Activated CD4-positive, alpha-beta T cell treated with anti-CD3 and anti-CD28 coated beads, Interleukin-10, Interleukin-2, amounts not matched to agents 100 ng/mL and 50 ng/mL, durations not matched to agents 16 hours and 8 hours (primary cell): ENCODE measurements around the gene AURKB.
"Not testable (repeated sequence)": the region's sequence is repeated elsewhere in the genome, so short reads cannot be mapped to it uniquely, and the experiment has no call there.

ENCODE experiments used
- DNase-seq: peaks from one replicate; pipeline ENCODE4 v3.0.0-alpha.2; 2020

The AURKB gene

DNA sequence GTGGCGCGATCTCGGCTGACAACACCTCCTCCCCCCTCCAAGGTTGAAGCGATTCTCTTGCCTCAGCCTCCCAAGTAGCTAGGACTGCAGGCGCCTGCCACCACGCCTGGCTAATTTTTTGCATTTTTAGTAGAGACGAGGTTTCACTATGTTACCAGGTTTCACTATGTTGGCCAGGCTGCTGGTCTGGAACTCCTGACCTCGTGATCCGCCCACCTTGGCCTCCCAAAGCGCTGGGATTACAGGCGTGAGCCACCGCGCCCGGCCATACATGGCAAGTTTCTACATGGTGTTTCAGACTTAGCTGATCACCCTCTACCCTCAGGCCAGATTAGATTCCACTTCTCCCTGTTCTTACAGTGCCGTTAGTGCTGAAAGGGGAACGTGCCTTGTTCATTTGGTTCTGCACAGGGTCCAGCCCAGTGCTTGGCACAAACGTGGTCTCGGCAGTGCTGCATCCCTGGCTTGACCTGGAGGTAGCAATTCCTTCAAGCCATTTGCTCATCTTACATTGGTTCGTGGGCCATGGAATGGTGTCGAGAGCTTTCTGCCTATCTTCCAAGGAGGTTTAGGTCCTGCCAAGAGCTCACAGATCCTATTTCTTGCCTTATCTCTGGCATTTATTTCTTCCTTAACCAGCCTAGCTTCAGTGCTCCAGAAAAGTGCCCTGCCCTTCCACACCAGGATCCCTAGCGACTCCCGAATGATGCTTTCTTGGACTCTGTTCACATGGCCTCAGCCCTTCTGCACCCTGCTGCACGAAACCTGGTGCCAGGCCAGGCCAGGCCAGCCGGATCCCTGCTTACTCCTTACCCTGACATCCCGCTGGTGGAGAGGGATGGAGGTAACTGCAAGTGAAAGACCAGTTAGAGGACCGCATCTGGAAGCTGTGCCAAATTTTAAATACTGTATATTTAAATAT, 14.8 kb upstream of the AURKB start:
- no peak for DNase-seq

DNA sequence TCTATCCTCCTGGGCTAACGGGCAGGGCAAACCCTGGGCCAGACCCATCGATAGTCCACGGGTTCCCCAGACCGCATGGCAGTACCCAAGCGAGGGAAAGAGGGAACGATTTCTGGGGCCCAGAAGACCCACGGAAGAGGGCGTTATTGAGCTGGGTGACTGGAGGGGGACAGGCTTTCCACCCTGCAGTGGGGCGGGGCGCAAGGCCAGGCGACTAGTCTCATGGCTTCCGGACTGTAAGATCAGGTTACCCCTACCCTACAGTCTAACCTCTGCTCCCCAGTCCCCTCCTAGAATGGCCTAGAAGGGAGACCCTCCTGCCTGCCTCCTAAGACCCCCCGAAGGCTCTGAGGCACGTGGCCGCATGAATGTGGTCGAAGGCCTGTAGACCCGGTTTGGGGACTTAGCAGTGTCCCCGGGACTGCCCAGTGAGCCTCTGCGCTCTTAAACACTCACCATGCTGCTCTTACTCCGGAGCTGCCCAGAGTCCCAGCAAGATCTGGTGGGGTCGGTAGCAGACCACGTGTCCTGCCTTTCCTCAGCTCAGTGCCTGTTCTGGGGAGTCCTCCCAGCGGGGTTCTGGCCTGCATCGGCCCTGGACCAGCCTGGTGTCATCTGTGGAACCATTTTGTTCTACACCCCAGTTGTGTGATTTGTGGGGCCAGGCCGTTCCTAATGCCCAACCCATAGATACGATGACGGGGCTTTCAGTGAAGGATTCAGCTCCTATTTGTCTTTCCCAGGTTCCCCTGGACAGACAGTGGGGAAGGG, 13.2 kb upstream of the AURKB start:
- peak; percentile 73 for DNase-seq

DNA sequence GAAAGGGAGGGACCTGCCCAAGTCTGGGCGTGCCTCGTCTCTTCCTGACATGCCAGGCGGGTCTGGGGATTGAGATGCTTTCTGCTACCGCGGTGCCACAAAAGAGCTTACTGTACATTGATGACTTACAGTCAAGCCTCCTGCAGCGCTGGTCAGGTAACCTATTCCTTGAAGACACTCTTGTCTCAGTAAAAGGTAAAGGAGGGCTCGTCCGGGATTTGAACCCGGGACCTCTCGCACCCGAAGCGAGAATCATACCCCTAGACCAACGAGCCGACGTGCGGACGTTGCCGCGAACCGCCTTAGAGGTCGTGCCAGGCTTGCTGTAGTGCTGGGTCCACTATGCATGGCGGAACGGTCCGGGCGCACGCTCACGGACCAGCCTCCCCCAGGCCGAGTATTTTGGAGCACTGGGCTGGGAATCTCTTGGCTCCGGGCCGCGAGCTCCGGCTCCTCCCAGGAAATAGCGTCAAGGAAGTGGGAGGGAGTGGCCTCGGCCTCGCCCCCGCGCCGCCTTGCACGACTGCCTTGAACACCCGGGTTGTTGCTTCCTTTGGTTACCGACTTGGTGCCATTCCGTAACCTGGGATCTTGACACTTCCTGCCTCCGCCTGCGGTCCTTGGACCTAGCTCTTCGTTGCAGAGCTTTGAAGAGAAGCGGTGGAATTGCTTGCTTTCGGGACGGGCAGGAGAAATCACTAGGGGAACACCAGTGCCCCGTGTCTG, 12.4 kb upstream of the AURKB start:
- DNase-seq, result peak; percentile 95

DNA sequence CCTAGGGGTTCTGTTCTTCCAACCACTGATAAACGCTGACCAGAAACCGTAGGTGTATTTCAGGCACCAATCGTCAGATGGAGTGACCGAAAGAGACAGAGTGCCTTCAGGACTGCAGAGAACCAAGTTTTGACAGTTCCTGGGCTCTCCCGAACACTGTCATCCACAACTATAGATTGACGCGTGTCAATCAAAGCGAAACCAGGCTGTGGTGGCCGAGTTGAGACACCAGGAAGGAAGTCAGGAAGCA, 11.9 kb upstream of the AURKB start:
- DNase-seq, result no peak

DNA sequence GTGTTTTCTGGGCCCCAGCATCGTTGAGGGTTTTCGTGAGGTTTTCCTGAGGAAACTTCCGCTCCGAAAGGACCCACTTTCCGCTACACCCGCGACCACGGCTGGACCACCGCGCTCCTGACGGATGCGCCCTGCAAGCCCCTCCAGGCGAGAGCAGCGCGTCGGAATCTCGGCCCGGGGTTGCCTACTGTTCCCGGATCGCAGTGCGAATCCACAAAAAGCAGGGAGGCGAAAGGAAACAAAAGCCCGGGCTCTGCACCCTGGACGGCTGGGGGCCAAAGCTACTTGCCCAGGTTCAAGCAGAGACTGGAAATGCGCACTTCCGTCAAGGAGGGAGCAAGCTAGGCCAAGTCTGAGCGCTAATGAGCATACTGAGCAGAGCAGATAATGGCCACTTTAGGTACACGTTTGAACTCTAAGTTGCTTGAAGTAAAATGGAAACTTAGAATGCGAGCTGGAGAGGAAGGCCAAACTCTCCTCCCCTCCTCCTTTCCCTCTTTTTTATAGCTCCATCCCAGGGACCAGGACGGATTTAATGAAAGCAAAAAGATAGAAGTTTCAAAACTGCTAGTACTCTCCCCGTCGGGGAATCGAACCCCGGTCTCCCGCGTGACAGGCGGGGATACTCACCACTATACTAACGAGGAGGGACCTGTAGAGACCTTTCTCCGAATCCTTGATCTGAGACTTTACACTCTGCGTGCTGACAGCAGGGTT, 11.4 kb upstream of the AURKB start:
- peak; percentile 91 for DNase-seq

DNA sequence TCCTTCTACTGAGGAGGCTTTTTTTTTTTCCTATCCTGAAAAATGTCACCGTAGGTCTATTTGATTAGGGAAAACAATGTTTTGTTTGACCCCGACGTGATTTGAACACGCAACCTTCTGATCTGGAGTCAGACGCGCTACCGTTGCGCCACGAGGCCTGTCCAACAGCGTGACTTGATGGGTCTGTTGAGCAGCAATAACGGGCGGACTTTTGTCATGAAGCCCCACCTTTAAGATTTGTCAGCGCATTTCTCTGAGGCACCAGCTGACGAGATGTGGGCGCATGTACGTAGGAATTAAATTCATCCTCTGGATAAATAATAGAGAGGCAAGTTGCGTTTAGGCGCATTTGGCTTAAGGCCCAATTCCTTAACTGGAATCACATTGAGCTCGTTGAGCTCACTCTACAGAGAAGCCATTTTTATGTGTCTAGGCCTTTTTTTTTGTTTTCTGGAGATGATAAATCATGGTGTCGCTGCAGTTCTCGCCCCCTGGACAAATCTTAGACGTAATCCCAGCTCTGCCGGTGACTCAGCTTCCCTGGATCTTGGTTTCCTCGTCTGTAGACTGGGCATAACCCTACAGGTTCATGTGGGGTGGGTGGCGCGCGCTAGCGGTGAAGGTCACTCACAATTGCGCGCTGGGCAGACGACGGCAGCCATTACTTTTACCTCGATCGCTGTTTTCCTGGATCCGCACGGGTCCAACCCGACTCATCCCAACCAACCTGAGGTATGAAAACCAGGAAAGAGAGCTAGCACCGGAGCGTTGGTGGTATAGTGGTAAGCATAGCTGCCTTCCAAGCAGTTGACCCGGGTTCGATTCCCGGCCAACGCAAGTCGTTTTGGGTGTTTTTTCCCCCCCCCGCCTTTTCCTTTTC, 10.6 kb upstream of the AURKB start:
- peak; percentile 94 for DNase-seq

DNA sequence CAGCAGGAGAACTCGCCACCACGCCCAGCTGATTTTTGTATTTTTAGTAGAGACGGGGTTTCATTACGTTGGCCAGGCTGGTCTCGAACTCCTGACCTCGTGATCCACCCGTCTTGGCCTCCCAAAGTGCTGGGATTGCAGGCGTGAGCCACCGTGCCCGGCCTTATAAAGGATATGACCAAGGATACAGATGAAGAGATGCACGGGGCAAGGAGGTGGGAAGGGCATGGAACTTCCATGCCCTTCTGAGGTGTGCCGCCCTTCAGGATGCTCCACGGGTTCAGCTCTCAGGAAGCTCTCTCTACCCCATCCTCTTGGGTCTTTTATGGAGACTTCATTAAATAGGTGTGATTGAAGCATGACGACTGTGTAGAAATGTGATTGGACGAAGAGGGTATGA, 3.6 kb upstream of the AURKB start:
- DNase-seq, result not testable (repeated sequence)

DNA sequence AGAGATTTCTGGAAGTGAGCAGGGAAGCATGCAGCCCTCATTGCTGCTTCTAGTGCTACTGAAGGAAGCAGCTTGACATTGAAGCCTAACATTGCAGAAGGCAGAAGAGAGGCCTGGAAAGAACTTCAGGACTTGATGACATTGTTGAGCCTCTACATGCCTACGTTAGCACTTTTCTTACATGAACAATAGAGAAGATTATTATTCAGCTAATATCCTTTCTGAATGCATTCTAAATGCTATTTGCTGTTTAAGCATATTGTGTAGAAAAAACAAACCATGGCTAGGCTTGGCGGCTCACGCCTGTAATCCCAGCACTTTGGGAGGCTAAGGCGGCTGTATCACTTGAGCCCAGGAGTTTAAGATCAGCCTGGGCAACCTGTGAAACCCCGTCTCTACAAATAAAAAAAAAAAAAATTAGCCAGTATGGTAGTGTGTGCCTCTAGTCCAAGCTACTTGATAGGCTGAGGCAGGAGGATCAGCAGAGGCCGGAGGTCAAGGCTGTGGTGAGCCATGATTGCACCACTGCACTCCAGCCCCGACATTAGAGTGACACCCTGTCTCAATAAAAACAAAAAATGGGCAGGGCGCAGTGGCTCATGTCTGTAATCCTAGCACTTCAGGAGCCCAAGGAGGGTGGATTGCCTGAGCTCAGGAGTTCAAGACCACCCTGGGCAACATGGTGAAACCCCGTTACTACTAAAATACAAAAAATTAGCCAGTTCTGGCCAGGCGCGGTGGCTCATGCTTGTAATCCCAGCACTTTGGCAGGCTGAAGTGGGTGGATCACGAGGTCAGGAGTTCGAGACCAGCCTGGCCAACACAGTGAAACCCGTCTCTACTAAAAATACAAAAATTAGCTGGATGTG, 2.2 kb upstream of the AURKB start:
- DNase-seq, result no peak

DNA sequence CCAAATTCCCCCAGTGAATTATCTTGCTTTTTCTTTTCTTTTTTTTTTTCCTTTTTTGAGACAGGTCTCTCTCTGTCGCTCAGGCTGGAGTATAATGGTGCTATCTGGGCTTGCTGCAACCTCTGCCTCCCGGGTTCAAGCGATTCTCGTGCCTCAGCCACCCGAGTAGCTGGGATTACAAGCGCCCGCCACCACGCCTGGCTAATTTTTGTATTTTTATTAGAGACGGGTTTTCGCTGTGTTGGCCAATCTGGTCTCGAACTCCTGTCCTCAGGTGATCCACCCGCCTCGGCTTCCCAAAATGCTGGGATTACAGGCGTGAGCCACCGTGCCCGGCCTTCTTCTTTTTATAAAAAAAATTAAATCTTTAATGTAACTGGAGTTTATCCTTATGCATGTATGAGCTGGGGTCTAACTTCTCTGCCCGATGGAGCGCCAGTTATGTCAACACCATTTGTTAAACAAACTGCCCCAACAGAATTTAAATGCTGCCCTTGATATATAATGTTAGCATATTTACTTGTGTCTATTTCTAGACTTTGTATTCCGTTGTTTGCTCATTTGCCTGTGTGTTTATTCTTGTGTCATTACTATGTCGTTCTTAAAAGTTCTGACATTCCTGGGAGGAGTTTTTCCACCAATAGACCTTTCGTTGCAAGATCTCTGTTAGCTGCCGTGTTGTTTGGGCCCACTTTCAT, 535 bp upstream of the AURKB start:
- DNase-seq, result peak; percentile 47

DNA sequence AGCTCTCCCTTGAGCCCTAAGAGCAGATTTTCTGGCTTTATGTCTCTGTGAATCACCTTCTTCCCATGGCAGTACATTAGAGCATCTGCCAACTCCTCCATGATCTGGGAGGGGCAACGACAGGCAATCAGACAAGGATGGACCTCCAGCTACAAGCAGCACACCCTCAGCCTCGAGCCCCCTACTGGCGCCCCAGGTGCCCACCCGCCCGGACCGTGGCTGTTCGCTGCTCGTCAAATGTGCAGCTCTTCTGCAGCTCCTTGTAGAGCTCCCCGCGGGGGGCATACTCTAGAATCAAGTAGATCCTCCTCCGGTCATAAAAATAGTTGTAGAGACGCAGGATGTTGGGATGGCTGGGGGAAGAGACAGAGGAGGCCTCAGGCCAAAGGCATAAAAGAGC, 3.8 kb downstream of the AURKB start:
- no peak for DNase-seq

DNA sequence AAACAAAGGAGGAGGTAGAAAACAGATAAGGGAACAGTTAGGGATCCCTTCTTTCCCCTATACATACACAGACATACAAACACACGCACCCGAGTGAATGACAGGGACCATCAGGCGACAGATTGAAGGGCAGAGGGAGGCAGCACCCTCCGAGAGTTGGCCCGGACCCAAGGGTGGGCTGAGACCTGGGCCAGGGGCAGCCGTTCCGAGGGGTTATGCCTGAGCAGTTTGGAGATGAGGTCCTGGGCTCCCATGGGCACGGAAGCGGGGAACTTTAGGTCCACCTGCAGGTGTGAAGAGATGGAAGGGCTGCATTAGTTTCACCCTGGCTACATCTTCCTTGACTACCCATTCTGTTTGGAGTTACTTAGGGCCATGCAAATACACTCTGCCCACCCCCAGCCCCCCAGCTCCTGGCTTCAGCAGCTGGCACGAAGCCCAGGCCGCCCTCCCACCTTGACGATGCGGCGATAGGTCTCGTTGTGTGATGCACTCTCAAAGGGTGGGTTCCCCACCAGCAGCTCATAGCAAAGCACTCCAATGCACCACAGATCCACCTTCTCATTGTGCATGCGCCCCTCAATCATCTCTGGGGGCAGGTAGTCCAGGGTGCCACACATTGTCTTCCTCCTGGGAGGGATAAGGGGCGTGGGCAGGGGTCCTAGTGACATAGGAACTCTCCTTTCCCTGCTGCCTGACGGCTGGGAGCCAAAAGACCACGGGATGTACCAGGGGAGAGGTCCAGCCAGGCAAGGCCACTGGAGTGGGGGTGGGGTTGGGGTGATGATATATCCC, 5.4 kb downstream of the AURKB start:
- DNase-seq, result no peak

DNA sequence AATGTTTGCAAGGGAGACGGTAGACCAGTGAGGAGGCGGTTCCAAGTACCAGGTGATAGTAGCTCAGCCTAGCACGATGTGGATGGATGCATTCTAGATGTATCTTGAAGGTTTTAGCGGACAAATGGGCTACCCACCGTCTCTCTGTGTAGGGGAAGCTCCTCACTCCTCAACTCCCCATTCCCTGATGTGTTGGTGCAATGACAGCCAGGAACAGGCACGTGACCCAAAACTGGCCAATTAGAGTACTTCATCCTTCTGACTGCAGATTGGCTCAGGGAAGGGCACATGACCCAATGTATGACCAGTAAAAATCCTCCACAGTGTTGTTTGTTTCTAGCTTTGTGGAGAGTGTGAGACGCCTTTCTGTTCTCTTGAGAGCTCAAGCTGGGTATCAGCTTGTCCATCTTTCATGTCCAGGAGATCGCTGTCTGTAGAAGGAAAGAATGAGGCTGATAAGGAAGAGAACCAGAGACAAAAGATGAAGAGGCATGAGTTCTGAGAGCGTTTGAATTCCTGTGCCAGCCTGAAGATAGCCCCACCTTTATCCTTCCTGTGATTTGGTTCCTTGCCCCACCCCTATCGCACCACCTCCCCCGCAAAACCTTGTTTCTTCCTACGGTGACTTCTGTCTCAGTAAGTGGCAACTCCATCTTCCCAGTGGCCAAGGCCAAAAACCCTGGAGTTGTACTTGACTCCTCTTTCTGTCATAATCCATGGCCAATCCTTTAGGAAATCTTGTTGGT, 18.1 kb downstream of the AURKB start:
- DNase-seq, result peak; percentile 90

DNA sequence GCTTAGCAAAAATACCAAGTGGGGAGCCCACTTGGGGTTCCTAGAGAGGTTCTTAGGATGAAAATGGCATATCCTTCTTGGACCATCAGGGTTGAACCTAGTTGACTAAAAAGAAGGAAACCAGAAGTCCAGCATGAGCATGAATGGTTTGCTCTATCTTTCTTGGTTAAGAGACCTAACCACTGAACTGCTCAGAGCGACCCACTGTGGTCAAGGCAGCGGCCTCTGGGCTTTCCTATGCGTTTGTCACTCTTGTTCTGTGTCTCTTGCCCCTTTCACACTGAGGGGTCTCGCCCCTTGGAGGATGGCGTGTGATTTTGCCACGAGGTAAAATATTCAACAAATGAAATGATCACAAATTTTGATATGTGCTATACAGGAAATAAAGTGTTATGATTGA, 19.9 kb downstream of the AURKB start:
- no peak for DNase-seq

DNA sequence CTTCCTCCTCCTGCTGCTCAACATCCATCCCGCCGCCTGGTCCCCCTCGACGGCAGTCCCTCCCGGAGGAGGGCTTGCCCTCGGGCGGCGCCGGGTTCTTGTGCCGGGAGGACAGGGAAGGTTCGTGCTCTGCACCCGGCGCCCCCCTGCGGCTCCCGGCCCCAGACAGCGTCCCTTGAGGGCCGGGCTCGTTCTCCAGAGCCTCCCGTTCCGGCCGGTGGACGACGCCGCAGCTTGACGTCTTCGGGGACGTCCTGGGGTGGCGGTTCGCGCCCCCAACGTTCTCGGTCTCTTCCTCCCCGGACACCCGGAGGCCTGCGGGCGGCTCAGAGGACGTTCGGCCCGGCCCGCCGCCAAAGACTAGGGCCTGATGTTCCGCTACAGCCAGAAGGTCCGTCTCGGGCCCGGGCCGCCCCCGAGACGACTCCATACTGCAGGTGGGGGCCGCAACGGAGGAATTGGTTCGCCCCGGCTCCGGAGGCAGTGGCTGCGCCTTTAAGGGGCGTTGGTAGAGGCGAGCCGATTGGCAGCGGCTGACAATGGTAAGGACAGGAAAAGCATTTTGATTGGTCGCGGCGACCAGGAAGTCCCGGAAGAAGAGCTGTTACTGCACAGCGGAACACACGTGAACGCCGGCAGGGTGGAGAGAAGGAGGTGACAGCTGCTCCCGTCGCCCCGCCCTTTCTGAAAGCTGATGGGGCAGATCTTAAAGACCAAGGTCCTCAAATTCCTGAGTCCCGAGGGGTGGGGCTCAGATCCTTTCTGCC, 20.5 kb downstream of the AURKB start, which contains the start of gene BORCS6:
Gene BORCS6, minus strand, starts transcription at position 470 of the 767 bp plus-strand sequence. Its CDS starts 40 bp downstream, at position 430.
- DNase-seq, result peak; percentile 99

DNA sequence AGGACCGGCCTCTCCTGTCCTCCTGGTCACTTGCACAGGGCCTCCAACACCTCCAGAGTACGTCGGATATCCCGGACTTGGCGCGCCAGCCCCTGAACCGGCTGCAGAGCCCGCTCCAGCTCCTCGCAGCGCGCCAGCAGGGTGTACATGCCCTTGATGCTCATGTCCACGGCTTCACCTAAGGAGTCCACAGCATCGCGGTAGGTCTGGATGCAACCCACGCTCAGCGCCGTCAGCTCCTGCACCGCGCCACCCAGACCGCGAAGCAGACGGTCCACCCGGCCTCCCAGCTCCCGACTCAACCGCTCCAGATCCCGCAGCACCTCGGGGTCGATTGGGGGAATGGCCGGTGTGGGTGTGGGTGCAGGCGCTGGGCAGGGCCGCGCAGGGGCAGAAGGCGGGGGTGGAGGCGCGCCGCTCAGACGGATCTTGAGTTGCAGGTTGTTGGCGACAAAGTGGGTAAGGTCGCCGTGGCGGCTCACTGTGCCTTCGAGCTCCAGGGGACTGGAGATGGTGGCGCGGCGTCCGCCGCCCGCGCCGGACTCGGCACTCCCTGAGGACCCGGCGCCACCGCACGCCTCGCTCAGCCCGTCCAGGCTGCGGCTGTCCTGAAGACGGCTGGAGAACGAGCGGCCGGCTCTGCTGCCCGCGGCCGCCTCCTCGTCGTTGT, 21.2 kb downstream of the AURKB start:
- DNase-seq, result peak; percentile 36

DNA sequence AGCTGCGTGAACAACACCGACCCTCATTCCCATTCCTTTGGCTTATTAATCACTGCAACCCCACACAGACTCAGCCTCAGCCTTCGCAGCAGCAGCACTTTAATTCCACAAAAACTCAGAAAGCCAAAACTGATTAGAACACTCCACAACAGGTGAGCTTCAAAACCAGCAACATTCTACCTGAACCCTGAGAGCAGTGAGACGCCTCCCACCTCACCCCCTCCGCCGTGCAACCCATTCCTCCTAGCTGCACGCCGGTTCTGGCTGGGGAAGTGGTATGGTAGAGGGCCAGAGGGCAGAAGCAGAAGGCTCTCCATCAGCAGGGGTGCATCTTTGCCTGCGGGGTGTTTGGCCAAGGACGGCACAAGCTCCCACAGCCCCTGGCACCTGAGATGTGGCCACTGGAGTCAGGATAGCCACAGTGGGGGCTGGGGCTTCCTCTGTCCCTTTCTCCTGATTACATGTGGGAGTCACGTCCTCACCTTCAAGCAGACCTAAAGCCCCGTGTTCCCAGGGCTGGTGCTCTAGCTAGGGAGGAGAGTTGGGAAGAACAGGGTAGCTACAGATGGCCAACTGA, 22.0 kb downstream of the AURKB start:
- no peak for DNase-seq
